ENCODE results near the gene FAM110A. TPM values are rescaled to one million over a fixed set of nuclear protein-coding genes. Genes with fewer than 3 reads are reported as not detected.
"Not testable (repeated sequence)": the region's sequence is repeated elsewhere in the genome, so short reads cannot be mapped to it uniquely, and the experiment has no call there.

FAM110A gene
- total RNA-seq, 1 donor, result 10.6 TPM

DNA sequence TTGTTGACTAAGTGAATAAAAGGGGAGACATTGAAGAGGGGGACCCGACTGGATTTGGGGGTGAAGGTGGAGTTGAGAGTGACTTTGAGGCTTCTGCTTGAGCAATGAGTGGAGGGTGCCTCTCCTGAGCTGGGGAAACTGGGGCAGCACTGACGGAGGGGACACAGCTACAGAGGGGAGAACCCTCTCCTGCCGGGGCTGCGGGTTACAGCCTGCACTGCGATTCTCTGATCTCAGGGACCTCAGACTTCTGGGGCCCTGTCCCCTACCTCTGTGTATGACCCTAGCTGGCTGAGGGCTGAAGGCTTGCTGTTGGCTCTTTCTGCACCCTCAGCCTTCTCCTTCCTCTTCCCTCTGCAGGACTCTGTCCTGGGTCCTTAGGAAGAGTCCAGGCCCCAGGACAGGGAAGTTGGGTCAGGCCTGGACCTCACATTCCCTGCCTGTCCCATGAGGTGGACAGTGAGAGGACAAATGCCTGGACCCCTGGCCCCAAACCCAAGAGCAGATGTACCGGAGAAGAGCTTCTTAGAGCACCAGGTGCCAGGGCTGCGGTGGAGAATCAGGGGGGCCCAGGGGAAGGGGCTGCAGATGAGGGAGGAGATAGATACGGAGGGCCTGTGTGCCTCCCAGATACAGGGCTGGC lies 13.7 kb upstream of the FAM110A start:
- no peak overlapping the region for H3K4me3 ChIP-seq (ENCODE audit: low read length)
- no peaks in the 10 kb centered on the region for H3K4me1 ChIP-seq (ENCODE audit: insufficient read depth, low read length)
- H3K27me3 ChIP-seq (ENCODE audit: insufficient read depth, low read length), result no peaks in the 10 kb centered on the region
- H3K9me3 ChIP-seq (ENCODE audit: low read depth, low read length), result no peaks in the 10 kb centered on the region

DNA sequence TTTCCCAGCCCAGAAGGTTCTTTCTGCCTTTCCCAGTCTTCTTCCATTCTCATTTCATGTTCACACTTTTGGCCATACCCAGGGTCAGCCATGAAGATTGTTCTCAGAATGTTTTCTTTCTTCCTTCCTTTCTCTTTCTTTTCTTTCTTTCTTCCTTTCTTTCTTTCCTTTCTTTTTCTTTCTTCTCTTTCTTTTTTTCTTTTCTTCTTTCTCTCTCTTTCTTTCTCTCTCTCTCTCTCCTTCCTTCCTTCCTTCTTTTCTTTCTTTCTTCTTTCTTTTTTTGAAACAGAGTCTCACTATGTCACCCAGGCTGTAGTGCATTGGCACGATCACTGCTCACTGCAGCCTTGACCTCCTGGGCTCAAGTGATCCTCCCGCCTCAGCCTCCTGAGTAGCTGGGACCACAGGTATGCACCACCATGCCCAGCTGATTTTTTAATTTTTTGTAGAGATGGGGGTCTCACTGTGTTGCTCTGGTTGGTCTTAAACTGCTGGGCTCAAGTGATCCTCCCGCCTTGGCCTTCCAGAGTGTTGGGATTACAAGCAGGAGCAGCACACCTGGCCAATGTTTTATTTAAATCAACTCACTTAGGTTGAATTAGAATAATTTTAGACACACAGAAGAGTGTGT lies 13.1 kb upstream of the FAM110A start:
- H3K9me3 ChIP-seq (ENCODE audit: low read depth, low read length), result no peaks in the 10 kb centered on the region

DNA sequence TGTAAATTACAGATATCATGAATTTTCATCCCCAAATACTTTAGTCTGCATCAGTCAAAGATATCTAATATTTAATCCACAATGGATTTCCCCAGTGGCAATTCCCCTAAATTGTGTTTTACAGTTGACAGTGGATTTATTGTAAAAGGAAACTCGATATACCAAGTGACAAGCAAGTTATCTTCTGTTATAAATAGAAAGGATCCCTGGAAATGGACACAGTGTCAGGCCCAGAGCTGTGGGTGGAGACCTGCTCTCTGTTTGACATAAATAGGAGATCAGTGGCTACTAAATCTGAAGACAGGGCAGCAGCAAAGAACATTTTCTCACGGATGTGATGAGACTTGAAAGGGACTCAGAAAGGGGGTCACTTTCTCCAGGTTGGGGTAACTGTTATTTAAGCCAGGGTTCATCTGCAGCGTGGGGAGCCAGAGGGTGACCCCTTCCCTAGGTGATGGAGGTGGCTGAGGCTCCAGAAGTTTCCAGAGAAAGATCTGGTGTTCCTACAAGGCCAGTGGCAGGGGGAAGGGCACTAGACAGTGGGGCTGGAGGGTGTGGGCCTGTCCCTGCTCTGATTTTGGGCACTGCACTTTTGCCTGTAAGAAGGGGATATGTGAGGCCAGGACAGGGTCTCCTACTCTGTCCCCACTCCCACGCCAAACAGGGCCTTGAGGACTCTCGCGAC lies 12.3 kb upstream of the FAM110A start:
- no peaks in the 10 kb centered on the region for H3K9me3 ChIP-seq (ENCODE audit: low read depth, low read length)
- no peak overlapping the region for H3K4me3 ChIP-seq (ENCODE audit: low read length)
- no peaks in the 10 kb centered on the region for H3K4me1 ChIP-seq (ENCODE audit: insufficient read depth, low read length)
- no peaks in the 10 kb centered on the region for H3K27me3 ChIP-seq (ENCODE audit: insufficient read depth, low read length)

More for the DNA sequence above, 13.1 kb upstream of the FAM110A start:
- Histone ChIP-seq H3K4me3 (ENCODE audit: low read length) (no peak overlapping the region), H3K27me3 (ENCODE audit: insufficient read depth, low read length) (no peaks in the 10 kb centered on the region), H3K4me1 (ENCODE audit: insufficient read depth, low read length) (no peaks in the 10 kb centered on the region)

DNA sequence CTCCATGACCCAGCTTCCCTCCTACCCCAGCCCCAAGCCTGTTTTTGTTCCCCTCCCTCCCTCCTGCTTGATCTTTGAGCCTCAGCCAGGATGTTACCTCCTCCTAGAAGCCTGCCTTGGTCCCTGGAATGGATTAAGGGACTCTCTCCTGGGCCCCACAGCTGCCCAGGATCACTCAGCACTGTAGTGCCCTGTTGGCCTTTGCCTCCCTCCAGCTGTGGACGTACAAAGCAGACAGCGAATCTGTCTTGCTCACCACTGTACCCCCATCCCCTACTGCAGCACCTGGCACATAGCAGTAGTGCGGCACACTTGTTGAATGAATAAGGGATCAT lies 11.8 kb upstream of the FAM110A start:
- Histone ChIP-seq H3K4me3 (ENCODE audit: low read length) (no peak overlapping the region), H3K9me3 (ENCODE audit: low read depth, low read length) (no peaks in the 10 kb centered on the region)

DNA sequence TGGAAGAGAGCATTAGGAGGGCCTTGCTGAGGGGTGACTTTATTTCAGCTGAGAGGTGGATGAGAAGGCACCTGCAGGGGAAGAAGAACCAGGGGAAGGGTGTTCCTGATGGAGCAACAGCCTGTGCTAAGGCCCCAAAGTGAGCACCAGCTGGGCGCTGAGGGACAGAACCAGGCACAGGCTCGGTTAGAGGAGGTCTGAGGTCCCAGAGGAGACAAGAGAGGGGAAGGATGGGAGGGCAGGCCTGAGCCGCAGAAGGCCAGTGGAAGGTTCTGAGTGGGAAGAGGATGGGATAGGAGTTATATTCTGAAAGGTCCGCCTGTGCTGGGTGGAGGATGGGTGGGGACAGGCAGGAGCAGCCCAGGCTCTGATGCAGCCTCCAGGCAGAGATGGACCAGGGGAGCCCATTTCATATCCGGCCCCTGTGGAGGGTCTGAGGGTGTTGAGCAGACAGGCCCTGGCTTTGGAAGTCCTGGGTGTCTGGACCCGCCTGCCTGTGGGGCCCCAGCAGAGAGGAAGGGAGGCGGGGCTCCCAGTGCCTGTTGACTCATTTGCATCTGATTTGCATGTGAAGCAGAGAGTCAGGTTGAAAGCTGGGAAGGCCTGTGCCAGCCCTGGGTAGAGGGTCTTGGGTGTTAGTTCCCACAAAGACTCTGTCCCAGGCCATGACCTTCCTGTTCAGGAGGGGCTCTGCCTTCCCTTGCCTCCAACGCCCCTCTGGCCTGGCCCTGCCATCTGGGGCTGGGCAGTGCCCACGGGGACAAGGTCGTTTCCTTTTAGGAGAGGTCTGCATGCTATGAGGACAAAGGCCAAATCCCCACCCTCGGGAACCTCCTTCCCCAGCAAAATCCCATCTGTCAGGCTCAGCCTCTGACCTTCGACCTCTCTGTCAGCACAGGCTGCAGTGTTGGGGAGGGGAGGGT lies 10.6 kb upstream of the FAM110A start:
- Histone ChIP-seq H3K27me3 (ENCODE audit: insufficient read depth, low read length) (no peaks in the 10 kb centered on the region), H3K4me3 (ENCODE audit: low read length) (no peak overlapping the region), H3K9me3 (ENCODE audit: low read depth, low read length) (no peaks in the 10 kb centered on the region), H3K4me1 (ENCODE audit: insufficient read depth, low read length) (no peaks in the 10 kb centered on the region)

More for the DNA sequence above, 11.8 kb upstream of the FAM110A start:
- H3K4me1 ChIP-seq (ENCODE audit: insufficient read depth, low read length), result no peaks in the 10 kb centered on the region
- H3K27me3 ChIP-seq (ENCODE audit: insufficient read depth, low read length), result no peaks in the 10 kb centered on the region

DNA sequence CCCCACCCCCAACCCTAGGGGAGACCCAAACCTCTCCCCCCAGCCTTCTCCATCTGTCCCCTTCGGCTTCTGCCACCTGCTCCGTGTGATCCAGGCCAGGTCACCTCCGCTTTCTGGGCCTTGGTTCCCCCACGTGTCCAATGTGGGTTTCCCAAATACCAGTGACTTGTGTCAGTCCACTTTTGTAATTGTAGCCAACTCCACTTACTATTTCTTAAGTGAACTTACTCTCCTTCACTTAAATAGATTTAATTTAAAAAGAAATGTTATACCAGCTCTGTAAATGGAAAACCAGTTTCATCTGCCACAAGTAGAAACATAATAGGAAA lies 10.0 kb upstream of the FAM110A start:
- H3K4me1 ChIP-seq (ENCODE audit: insufficient read depth, low read length), result no peaks in the 10 kb centered on the region
- no peaks in the 10 kb centered on the region for H3K9me3 ChIP-seq (ENCODE audit: low read depth, low read length)
- no peak overlapping the region for H3K4me3 ChIP-seq (ENCODE audit: low read length)
- no peaks in the 10 kb centered on the region for H3K27me3 ChIP-seq (ENCODE audit: insufficient read depth, low read length)

DNA sequence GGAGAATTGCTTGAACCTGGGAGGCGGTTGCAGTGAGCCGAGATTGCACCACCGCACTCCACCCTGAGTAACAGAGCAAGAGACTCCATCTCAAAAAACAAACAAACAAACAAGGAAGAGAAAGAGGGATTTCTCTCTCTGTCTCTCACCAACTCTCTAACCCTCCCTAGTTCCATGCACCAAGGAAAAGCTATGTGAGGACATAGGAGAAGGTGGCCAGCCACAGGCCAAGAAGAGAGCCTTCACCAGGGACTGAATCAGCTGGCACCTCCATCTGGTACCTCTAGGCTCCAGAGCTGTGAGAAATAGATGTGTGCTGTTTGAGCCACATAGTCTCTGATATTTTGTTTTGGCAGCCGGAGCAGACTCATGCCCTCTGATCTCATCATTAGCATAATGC lies 9.0 kb upstream of the FAM110A start:
- Histone ChIP-seq H3K9me3 (ENCODE audit: low read depth, low read length) (no peaks in the 10 kb centered on the region), H3K4me3 (ENCODE audit: low read length) (no peak overlapping the region), H3K4me1 (ENCODE audit: insufficient read depth, low read length) (no peaks in the 10 kb centered on the region), H3K27me3 (ENCODE audit: insufficient read depth, low read length) (no peaks in the 10 kb centered on the region)

DNA sequence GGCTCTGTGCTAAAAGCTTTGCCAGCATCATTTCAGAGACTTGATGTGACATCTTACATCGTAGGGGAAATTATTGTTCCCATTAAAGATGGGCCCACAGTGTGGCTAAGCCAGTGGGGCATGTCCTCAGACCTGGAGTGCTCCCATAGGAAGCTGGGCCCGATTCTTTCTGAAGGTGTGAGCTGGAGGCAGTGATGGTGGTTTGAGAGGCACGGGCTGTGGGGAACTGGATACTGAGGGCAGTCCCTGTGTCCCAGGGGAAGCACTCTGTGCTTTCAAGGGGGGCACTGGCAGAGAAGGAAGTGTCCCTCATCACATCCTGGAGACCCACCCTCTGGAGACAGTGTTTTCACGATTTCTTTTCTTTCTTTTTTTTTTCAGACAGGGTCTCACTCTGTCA lies 8.6 kb upstream of the FAM110A start:
- Histone ChIP-seq H3K27me3 (ENCODE audit: insufficient read depth, low read length) (no peaks in the 10 kb centered on the region), H3K4me3 (ENCODE audit: low read length) (no peak overlapping the region), H3K4me1 (ENCODE audit: insufficient read depth, low read length) (no peaks in the 10 kb centered on the region), H3K9me3 (ENCODE audit: low read depth, low read length) (no peaks in the 10 kb centered on the region)

DNA sequence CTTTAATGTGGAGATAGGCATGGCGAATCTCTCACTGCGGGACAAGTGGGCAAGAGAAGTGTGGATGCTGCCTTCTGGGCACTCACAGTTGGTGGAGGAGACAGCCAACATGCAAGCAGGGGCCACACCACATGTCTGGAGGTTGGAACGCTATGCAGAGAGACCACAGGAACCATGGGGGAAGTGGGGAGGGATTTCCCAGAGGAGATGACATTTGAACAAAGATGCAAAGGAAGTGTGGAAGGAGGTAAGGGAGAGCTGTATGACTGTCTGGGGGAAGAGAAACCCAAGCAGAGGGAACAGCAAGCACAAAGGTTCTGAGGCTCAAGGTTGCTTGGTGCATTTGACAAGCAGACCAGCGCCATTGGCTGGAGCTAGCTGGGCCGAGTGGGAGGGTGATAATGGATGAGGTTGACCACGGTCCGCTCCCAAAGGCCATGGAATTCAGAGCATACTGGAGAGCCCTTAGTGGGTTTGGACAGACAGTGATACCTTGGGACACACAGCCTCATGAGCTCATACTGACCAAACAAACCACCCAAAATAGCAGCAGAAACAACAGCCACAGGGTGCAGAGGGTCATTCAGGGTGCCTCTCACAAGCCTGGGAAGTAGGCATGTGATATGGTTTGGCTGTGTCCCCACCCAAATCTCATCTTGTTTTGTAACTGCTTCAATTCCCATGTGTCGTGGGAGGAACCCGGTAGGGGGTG lies 7.6 kb upstream of the FAM110A start:
- Histone ChIP-seq H3K4me3 (ENCODE audit: low read length) (no peak overlapping the region), H3K9me3 (ENCODE audit: low read depth, low read length) (no peaks in the 10 kb centered on the region), H3K4me1 (ENCODE audit: insufficient read depth, low read length) (no peaks in the 10 kb centered on the region), H3K27me3 (ENCODE audit: insufficient read depth, low read length) (no peaks in the 10 kb centered on the region)

DNA sequence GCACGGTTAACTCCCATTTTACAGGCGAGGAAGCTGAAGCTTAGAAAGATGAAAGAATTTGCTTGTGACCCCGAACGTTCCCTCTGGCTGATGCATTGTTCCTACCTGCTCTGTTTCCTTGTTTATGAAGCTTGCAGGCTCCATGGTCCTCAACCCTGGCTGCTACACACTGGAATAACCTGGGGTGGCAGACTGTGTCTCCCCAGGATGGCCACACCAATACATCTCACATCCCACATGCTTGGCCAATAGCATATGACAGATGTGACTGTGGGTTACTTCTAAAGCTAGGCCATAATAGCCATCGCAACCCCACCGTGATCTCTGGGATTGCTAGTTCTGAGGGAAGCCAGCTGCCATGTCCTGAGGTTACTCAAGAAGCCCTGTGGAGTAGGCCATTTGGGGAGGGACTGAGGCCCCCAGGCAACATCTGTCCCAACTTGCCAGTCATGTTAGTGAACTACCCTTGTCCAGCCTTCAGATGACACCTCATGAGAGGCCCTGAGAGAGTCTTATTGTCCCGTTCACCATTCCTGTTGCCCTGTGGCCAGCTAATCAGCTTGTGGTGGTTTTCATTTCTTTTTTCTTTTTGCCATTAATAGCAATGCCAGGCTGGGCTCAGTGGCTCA lies 6.7 kb upstream of the FAM110A start:
- no peaks in the 10 kb centered on the region for H3K4me1 ChIP-seq (ENCODE audit: insufficient read depth, low read length)

DNA sequence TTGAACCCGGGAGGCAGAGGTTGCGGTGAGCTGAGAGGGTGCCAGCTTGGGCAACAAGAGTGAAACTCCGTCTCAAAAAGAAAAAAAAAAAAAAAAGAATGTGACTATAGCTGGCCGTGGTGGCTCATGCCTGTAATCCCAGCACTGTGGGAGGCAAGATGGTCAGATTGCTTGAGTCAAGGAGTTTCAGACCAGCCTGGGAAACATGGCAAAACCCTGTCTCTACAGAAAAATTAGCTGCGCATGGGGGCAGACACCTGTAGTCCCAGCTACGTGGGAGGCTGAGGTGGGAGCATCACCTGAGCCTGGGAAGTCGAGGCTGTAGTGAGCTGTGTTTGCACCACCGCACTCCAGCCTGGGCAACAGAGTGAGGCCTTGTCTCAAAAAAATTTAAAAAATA lies 5.5 kb upstream of the FAM110A start:
- not testable (repeated sequence) for H3K27me3 ChIP-seq (ENCODE audit: insufficient read depth, low read length); H3K4me3 ChIP-seq (ENCODE audit: low read length); H3K9me3 ChIP-seq (ENCODE audit: low read depth, low read length); H3K4me1 ChIP-seq (ENCODE audit: insufficient read depth, low read length)

More for the DNA sequence above, 6.7 kb upstream of the FAM110A start:
- Histone ChIP-seq H3K4me3 (ENCODE audit: low read length) (no peak overlapping the region), H3K9me3 (ENCODE audit: low read depth, low read length) (no peaks in the 10 kb centered on the region), H3K27me3 (ENCODE audit: insufficient read depth, low read length) (no peaks in the 10 kb centered on the region)

DNA sequence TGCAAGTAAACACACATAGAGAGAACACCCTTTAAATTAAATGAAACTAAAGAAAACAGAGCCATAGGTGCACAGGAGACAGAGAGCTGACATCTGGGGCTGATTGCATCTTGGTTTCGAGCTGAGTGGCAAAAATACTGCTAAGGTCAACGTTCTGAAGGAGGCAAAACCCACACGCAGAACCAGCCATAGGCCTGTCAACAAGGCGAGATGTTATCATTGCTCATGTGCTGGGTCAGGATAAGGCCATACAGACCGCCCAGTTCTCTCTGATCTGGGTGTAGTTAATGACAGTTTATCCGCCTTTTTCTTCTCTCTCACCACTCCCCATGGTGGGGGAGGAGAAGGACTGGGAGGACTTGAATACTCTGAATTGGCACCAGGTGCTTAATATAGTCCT lies 4.5 kb upstream of the FAM110A start:
- Histone ChIP-seq H3K4me3 (ENCODE audit: low read length) (no peak overlapping the region), H3K27me3 (ENCODE audit: insufficient read depth, low read length) (no peaks in the 10 kb centered on the region)

DNA sequence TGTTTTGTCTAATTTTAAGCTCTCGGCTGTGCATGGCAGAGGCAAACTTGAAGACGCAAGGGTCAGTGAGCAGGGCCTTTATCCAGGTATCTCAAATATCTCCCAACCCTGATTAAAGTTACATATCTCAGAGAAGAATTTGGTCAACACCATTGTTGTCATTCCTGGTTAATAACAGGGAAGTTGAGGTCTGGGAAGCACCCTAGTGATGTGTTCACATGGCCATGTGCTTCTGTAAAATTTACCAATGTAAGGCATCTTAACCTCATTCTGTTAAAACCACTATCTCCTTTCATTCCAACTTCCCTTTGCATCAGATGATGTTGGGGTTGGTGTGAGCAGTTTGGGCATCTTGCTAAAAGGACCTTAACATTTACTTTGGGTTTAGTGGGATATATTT lies 4.0 kb upstream of the FAM110A start:
- Histone ChIP-seq H3K27me3 (ENCODE audit: insufficient read depth, low read length) (no peaks in the 10 kb centered on the region), H3K4me1 (ENCODE audit: insufficient read depth, low read length) (peaks cover 18% of the 10 kb centered on the region), H3K9me3 (ENCODE audit: low read depth, low read length) (no peaks in the 10 kb centered on the region), H3K4me3 (ENCODE audit: low read length) (no peak overlapping the region)

More for the DNA sequence above, 4.5 kb upstream of the FAM110A start:
- no peaks in the 10 kb centered on the region for H3K9me3 ChIP-seq (ENCODE audit: low read depth, low read length)
- peaks cover 12% of the 10 kb centered on the region for H3K4me1 ChIP-seq (ENCODE audit: insufficient read depth, low read length)

DNA sequence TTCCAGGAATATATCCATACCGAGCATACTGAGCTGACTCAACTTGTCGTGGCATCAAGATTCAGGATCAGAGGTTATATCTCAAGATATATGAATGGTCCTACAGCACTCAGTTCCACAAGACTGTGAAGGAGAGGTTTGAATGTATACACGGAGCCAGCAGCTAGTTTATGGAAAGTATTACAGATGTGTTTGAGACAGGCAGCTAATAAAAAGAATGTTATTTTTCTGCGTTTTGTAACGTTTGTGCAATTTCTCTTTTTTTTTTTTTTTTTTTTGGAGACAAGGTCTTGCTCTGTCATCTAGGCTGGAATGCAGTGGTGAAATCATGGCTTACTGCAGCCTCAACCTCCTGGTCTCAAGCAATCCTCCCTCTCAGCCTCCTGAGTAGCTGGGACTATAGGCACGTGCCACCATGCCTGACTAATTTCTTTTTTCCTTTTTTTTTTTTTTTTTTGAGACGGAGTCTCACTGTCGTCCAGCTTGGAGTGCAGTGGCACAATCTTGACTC lies 3.4 kb upstream of the FAM110A start:
- Histone ChIP-seq H3K9me3 (ENCODE audit: low read depth, low read length) (no peaks in the 10 kb centered on the region), H3K4me1 (ENCODE audit: insufficient read depth, low read length) (peaks cover 23% of the 10 kb centered on the region), H3K4me3 (ENCODE audit: low read length) (no peak overlapping the region), H3K27me3 (ENCODE audit: insufficient read depth, low read length) (no peaks in the 10 kb centered on the region)
